ENCODE results near the gene MPV17L2.

The MPV17L2 gene

DNA sequence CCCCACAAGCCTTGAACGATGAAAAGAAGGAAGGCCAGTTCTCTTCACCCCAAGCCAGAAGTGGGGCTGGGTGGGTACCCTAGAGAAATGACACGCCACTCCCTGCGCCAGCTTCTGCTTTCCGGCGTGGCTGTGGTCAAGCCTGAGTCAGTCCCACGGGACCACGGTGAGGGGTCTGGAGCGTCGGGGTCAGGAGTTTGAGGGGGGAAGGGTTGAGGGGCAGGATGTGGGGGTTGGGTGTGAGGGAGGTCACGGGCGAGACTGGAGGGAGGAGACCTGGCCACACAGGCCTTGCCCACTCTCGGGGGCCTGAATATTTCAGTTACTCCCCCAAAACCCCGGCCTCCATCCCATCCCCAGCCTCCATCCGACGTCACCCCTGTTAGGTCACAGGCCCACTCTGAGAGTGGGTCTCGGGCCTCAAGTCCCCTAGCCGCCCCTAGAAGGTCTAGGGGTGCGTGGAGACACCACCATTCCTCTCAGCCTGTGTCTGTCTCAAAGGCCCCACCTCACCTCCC, 19.9 kb upstream of the MPV17L2 start:
- ATAC-seq: no peak; the same call in 2 of the 3 replicates
- TF ChIP-seq, protein P1, sequence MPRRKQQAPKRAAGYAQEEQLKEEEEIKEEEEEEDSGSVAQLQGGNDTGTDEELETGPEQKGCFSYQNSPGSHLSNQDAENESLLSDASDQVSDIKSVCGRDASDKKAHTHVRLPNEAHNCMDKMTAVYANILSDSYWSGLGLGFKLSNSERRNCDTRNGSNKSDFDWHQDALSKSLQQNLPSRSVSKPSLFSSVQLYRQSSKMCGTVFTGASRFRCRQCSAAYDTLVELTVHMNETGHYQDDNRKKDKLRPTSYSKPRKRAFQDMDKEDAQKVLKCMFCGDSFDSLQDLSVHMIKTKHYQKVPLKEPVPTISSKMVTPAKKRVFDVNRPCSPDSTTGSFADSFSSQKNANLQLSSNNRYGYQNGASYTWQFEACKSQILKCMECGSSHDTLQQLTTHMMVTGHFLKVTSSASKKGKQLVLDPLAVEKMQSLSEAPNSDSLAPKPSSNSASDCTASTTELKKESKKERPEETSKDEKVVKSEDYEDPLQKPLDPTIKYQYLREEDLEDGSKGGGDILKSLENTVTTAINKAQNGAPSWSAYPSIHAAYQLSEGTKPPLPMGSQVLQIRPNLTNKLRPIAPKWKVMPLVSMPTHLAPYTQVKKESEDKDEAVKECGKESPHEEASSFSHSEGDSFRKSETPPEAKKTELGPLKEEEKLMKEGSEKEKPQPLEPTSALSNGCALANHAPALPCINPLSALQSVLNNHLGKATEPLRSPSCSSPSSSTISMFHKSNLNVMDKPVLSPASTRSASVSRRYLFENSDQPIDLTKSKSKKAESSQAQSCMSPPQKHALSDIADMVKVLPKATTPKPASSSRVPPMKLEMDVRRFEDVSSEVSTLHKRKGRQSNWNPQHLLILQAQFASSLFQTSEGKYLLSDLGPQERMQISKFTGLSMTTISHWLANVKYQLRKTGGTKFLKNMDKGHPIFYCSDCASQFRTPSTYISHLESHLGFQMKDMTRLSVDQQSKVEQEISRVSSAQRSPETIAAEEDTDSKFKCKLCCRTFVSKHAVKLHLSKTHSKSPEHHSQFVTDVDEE (CRISPR knock-in tag; IDR thresholded peaks at IDR 0.05): no peak
- TF ChIP-seq PPARA (CRISPR knock-in tag; IDR thresholded peaks at IDR 0.05; ENCODE audit: borderline replicate concordance) (no peak), ESRRG (CRISPR knock-in tag; IDR thresholded peaks at IDR 0.05) (no peak), ZFP3 (CRISPR knock-in tag; IDR thresholded peaks at IDR 0.05) (no peak), SNAI2 (CRISPR knock-in tag; IDR thresholded peaks at IDR 0.05) (no peak), BACH2 (CRISPR knock-in tag; IDR thresholded peaks at IDR 0.05; ENCODE audit: borderline replicate concordance) (no peak), ARNTL (CRISPR knock-in tag; IDR thresholded peaks at IDR 0.05; ENCODE audit: borderline replicate concordance, low read depth) (no peak), TCF4 (CRISPR knock-in tag; IDR thresholded peaks at IDR 0.05; ENCODE audit: borderline replicate concordance) (no peak), CSDC2 (CRISPR knock-in tag; IDR thresholded peaks at IDR 0.05) (no peak)
- TF ChIP-seq, protein P2, sequence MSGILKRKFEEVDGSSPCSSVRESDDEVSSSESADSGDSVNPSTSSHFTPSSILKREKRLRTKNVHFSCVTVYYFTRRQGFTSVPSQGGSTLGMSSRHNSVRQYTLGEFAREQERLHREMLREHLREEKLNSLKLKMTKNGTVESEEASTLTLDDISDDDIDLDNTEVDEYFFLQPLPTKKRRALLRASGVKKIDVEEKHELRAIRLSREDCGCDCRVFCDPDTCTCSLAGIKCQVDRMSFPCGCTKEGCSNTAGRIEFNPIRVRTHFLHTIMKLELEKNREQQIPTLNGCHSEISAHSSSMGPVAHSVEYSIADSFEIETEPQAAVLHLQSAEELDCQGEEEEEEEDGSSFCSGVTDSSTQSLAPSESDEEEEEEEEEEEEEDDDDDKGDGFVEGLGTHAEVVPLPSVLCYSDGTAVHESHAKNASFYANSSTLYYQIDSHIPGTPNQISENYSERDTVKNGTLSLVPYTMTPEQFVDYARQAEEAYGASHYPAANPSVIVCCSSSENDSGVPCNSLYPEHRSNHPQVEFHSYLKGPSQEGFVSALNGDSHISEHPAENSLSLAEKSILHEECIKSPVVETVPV (CRISPR knock-in tag; IDR thresholded peaks at IDR 0.05): no peak
- TF ChIP-seq, protein P3, sequence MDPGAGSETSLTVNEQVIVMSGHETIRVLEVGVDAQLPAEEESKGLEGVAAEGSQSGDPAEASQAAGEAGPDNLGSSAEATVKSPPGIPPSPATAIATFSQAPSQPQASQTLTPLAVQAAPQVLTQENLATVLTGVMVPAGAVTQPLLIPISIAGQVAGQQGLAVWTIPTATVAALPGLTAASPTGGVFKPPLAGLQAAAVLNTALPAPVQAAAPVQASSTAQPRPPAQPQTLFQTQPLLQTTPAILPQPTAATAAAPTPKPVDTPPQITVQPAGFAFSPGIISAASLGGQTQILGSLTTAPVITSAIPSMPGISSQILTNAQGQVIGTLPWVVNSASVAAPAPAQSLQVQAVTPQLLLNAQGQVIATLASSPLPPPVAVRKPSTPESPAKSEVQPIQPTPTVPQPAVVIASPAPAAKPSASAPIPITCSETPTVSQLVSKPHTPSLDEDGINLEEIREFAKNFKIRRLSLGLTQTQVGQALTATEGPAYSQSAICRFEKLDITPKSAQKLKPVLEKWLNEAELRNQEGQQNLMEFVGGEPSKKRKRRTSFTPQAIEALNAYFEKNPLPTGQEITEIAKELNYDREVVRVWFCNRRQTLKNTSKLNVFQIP (CRISPR knock-in tag; IDR thresholded peaks at IDR 0.05; ENCODE audit: borderline replicate concordance, low read depth): no peak
- TF ChIP-seq, protein P4, sequence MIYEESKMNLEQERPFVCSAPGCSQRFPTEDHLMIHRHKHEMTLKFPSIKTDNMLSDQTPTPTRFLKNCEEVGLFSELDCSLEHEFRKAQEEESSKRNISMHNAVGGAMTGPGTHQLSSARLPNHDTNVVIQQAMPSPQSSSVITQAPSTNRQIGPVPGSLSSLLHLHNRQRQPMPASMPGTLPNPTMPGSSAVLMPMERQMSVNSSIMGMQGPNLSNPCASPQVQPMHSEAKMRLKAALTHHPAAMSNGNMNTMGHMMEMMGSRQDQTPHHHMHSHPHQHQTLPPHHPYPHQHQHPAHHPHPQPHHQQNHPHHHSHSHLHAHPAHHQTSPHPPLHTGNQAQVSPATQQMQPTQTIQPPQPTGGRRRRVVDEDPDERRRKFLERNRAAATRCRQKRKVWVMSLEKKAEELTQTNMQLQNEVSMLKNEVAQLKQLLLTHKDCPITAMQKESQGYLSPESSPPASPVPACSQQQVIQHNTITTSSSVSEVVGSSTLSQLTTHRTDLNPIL (CRISPR knock-in tag; IDR thresholded peaks at IDR 0.05; ENCODE audit: low read depth): no peak

DNA sequence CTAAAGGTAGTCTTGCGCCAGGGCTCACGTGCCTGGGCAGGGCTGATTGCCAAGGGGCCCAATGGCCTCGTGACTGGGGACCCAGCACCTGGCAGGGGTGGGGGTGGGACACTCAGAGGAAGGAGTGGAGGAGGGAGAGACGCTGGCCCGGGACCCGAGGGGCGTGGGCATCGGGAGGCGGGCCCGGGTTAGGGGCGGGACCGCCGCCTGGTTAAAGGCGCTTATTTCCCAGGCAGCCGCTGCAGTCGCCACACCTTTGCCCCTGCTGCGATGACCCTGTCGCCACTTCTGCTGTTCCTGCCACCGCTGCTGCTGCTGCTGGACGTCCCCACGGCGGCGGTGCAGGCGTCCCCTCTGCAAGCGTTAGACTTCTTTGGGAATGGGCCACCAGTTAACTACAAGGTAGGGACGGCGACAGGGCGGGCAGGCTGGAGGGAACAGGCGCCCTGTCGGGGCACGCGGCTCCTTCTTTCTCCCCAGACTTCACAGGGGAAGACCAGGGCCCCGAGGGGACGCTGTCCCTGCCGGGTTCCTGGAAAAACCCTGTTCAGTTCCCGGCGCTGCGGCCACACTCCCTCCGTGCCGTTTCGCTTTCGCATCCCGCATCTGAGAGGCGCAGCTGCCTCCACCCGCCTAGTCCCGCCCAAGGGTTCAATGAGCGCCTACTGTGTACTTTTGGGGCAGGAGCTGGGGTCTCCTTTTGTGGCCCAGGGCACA, 19.3 kb upstream of the MPV17L2 start, which contains the start of gene IFI30:
Gene IFI30 (plus strand): TSS at position 242 of the 717 bp plus-strand sequence. CDS start 29 bp downstream, at position 271.
- peak; percentile 87 for ATAC-seq
- no peak for TF ChIP-seq ZC3H10 (CRISPR knock-in tag; IDR thresholded peaks at IDR 0.05)
- no peak for TF ChIP-seq TOX (CRISPR knock-in tag; IDR thresholded peaks at IDR 0.05; ENCODE audit: borderline replicate concordance)

DNA sequence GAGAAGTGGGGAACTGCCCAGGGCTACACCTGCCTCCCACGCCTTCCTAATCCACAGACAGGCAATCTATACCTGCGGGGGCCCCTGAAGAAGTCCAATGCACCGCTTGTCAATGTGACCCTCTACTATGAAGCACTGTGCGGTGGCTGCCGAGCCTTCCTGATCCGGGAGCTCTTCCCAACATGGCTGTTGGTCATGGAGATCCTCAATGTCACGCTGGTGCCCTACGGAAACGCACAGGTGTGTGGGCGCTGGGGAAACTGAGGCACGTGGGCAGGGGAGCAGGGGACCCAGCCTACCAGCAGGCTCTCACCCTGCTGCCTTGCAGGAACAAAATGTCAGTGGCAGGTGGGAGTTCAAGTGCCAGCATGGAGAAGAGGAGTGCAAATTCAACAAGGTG, 18.0 kb upstream of the MPV17L2 start:
- TF ChIP-seq GLIS3 (CRISPR knock-in tag; IDR thresholded peaks at IDR 0.05) (no peak), TCF4 (CRISPR knock-in tag; IDR thresholded peaks at IDR 0.05; ENCODE audit: borderline replicate concordance) (no peak), BACH2 (CRISPR knock-in tag; IDR thresholded peaks at IDR 0.05; ENCODE audit: borderline replicate concordance) (no peak), RARB (CRISPR knock-in tag; IDR thresholded peaks at IDR 0.05) (no peak), ISL1 (CRISPR knock-in tag; IDR thresholded peaks at IDR 0.05) (no peak), SNAI2 (CRISPR knock-in tag; IDR thresholded peaks at IDR 0.05) (no peak), ZFP30 (CRISPR knock-in tag; IDR thresholded peaks at IDR 0.05) (no peak), CSDC2 (CRISPR knock-in tag; IDR thresholded peaks at IDR 0.05) (no peak)
- TF ChIP-seq, protein P3 (CRISPR knock-in tag; IDR thresholded peaks at IDR 0.05; ENCODE audit: borderline replicate concordance, low read depth): no peak
- TF ChIP-seq, protein P2 (CRISPR knock-in tag; IDR thresholded peaks at IDR 0.05): no peak
- TF ChIP-seq, protein P1 (CRISPR knock-in tag; IDR thresholded peaks at IDR 0.05): no peak
- ATAC-seq: no peak
